Vagina (tissue), 2 donors: ENCODE measurements around the gene CLEC16A. TPM values are rescaled to one million over a fixed set of nuclear protein-coding genes. Genes with fewer than 3 reads are reported as not detected.
A peak's percentile ranks its signal among the peaks of the same experiment; 100 is the strongest.

Experiments
- DNase-seq, 2 donors: peaks; one replicate each; pipeline ENCODE4 v3.0.0-alpha.2; 2017; ENCODE audit errors: extremely low spot score in 2 of 2
- H3K27ac ChIP-seq: fragments of 200-600 bp; sonication (generic); one replicate; pipeline ENCODE4 v1.5.1; 2019
- H3K27me3 ChIP-seq: fragments of 200-600 bp; sonication (generic); one replicate; pipeline ENCODE4 v1.5.1; 2019
- H3K36me3 ChIP-seq, 2 donors: fragments of 200-600 bp; sonication (generic); one replicate each; pipeline ENCODE4 v1.5.1; 2017 to 2019
- H3K4me1 ChIP-seq: fragments of 200-600 bp; sonication (generic); one replicate; pipeline ENCODE4 v1.5.1; 2019
- H3K4me3 ChIP-seq, 2 donors: fragments of 200-600 bp; sonication (generic); 1 replicate in 1 of 2; 2 replicates in 1 of 2; pipeline ENCODE4 v1.5.1; 2016 to 2019
- H3K9me3 ChIP-seq: fragments of 200-600 bp; sonication (generic); one replicate; pipeline ENCODE4 v1.5.1; 2019
- POLR2A ChIP-seq, 2 donors: fragments of 450-650 bp; IDR thresholded peaks; one replicate each; pipeline ENCODE4 v1.6.1; 2017; ENCODE audit warnings: antibody characterized with exemption in 2 of 2, mild to moderate bottlenecking in 2 of 2, moderate library complexity in 2 of 2
- POLR2AphosphoS5 ChIP-seq, 2 donors: sonication (generic); formaldehyde crosslinking; IDR thresholded peaks; one replicate each; pipeline ENCODE4 v1.9.0; 2017; ENCODE audit warnings: antibody characterized with exemption in 2 of 2, mild to moderate bottlenecking in 2 of 2, low read depth in 1 of 2; ENCODE audit not compliant: insufficient read depth in 1 of 2
- intact Hi-C: fragments of 100-400 bp; cut with DNase I; formaldehyde crosslinking; loops from one replicate; pipeline ENCODE4 v1.15.1; 2023
- total RNA-seq: library from RNA; depleted of rRNA; stranded (reverse); fragments of >200 nt; gene quantifications from one replicate; pipeline ENCODE4 v1.2.3, GENCODE V29; 2016
- TF ChIP-seq, protein P1 (sequence below), 3 experiments: fragments of 450-650 bp in 2 of 3; fragments of 200-600 bp in 1 of 3; sonication (generic) in 1 of 3; IDR thresholded peaks; one replicate each; pipeline ENCODE4 v1.5.1; 2017 to 2019; ENCODE audit warnings: antibody characterized with exemption in 3 of 3, mild to moderate bottlenecking in 2 of 3, moderate library complexity in 2 of 3

The CLEC16A gene
- total RNA-seq, 1 donor from 2014 or later: 21.6 TPM

DNA sequence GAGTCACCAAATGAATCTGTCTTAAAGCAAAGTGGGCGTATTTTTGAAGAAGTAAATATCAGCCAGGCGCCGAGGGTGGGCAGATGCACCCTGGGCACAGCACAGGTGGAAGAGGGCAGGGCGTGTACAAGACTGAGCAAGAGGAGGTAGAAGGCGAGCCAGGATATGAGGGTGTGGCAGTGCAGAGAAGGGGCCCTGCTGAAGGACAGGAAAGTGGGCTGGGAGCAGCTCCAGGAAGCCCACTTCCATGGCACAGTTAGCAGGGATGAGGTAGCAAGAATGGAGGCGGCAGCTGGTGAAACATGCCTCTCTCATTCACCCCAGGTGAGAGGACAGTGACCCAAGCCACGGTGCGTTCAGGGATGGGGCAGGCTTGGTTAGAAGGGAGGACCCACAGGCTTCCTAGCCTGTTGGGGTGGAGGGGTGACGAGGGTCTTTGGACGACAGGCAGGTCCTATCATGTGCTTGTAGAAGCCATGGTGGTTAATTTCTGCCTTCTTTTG is 149.3 kb downstream of the CLEC16A start:
- H3K4me3 ChIP-seq: no peak overlapping the region
- TF ChIP-seq, protein P1, sequence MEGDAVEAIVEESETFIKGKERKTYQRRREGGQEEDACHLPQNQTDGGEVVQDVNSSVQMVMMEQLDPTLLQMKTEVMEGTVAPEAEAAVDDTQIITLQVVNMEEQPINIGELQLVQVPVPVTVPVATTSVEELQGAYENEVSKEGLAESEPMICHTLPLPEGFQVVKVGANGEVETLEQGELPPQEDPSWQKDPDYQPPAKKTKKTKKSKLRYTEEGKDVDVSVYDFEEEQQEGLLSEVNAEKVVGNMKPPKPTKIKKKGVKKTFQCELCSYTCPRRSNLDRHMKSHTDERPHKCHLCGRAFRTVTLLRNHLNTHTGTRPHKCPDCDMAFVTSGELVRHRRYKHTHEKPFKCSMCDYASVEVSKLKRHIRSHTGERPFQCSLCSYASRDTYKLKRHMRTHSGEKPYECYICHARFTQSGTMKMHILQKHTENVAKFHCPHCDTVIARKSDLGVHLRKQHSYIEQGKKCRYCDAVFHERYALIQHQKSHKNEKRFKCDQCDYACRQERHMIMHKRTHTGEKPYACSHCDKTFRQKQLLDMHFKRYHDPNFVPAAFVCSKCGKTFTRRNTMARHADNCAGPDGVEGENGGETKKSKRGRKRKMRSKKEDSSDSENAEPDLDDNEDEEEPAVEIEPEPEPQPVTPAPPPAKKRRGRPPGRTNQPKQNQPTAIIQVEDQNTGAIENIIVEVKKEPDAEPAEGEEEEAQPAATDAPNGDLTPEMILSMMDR (IDR thresholded peaks at IDR 0.05): no peak
- TF ChIP-seq POLR2AphosphoS5 (IDR thresholded peaks at IDR 0.05; ENCODE audit: insufficient read depth in 1 of 2, low read depth in 1 of 2) (no peak), POLR2A (IDR thresholded peaks at IDR 0.05) (no peak)
- intact Hi-C loops: no loop called here
- H3K36me3 ChIP-seq: no peaks in the 10 kb centered on the region
- H3K27ac ChIP-seq: peak overlapping the region; percentile 54
- no peaks in the 10 kb centered on the region for H3K27me3 ChIP-seq
- no peak for DNase-seq
- H3K4me1 ChIP-seq: peaks cover 23% of the 10 kb centered on the region
- H3K9me3 ChIP-seq: no peaks in the 10 kb centered on the region

DNA sequence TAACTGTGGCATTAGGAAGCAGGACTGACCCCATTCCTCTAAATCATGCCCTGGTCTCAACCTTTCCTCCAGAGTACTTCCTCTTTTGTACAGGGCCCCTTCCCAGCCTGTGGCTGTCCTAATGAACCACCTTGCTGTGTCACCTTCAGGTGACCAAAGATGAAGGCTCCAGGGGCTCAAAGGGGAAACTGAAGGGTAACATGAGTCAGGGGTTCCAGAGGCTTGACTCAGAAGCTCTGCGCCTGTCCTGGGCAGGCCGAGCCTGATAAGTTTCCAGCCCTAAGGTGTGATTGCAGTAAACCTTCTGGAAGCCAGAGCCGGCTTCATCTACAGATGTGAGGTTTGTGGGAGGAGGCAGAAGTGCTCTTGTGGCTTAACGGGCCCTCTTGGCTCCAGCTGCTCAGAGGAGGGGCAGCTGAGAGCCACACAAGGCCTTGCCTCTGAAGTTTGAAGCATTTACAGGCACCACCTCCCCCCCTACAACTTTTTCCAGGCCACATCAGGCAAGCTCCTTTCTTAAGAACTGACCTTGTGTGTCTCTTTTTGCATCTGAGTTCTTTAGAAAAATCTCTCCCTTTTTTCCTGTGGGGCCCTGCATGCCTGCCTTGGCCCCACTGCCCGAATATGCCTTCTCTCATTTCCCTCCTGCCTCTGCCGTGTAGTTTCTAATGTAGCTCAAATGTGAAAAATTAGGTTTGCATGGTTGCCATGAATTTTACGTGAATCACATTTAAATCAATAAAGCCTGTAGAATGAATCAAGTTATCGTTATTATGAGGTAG is 149.9 kb downstream of the CLEC16A start:
- Histone ChIP-seq H3K4me1 (peaks cover 28% of the 10 kb centered on the region), H3K27me3 (no peaks in the 10 kb centered on the region), H3K4me3 (no peak overlapping the region), H3K36me3 (no peaks in the 10 kb centered on the region), H3K9me3 (no peaks in the 10 kb centered on the region), H3K27ac (peak overlapping the region; percentile 54)
- TF ChIP-seq, protein P1 (IDR thresholded peaks at IDR 0.05): no peak
- TF ChIP-seq POLR2AphosphoS5 (IDR thresholded peaks at IDR 0.05; ENCODE audit: insufficient read depth in 1 of 2, low read depth in 1 of 2) (no peak), POLR2A (IDR thresholded peaks at IDR 0.05) (no peak)
- DNase-seq: no peak
- intact Hi-C loops: no loop called here

DNA sequence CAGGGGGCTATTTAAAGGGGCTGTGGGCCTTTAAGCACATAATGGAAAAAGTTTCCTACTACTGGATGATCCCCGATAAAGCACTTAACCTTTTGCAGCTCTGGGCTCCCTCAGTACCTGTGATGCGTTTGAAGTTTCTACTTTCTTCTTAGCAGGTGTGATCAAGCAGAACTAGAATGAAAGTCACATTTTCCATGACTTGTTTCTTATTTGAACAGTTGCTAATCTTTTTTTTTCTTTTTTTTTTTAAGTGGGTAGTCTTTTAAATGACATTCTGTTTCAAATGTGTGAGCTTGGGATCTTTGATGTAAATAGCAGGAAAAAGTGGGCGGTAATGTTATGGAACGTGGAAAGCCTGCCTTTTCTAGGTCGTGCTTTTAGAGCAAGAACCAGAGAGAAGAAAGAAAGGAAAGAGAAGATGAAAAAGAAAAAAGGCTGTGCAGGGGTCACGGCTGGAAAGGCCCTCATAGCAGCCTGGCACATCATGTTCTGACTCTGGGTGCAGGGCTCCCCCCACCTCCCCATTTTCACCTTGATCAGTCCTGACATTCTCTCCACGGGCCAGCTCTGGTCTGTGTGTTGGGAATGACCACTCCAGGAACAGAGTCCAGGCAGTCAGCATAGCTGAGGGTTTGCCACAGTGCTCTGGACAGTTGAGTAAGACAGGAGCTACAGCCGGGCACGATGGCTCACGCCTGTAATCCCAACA is 150.6 kb downstream of the CLEC16A start:
- H3K27me3 ChIP-seq: no peaks in the 10 kb centered on the region
- no peak for TF ChIP-seq POLR2AphosphoS5 (IDR thresholded peaks at IDR 0.05; ENCODE audit: insufficient read depth in 1 of 2, low read depth in 1 of 2)
- TF ChIP-seq POLR2A (IDR thresholded peaks at IDR 0.05): no peak
- TF ChIP-seq, protein P1 (IDR thresholded peaks at IDR 0.05): no peak
- H3K9me3 ChIP-seq: no peaks in the 10 kb centered on the region
- H3K27ac ChIP-seq: peak overlapping the region; percentile 54
- H3K4me1 ChIP-seq: peaks cover 33% of the 10 kb centered on the region
- H3K4me3 ChIP-seq: no peak overlapping the region
- H3K36me3 ChIP-seq: no peaks in the 10 kb centered on the region
- no peak for DNase-seq
- intact Hi-C loops: no loop called here

DNA sequence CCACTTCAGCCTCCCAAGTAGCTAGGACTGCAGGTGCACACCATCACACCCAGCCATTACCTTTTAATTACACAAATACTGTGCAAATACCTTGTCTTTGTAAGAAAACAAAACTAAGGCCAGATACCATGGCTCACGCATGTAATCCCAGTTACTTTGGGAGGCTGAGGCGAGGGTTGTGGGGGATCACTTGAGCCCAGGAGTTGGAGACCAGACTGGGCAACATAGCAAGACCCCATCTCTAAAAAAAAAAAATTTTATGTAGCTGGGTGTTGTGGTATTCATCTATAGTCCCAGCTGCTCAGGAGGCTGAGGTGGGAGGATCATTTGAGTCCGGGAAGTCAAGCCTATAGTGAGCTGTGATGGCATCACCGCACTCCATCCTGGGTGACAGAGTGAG is 151.6 kb downstream of the CLEC16A start:
- TF ChIP-seq, protein P1 (IDR thresholded peaks at IDR 0.05): no peak
- no peak for TF ChIP-seq POLR2A (IDR thresholded peaks at IDR 0.05)
- no peak for TF ChIP-seq POLR2AphosphoS5 (IDR thresholded peaks at IDR 0.05; ENCODE audit: insufficient read depth in 1 of 2, low read depth in 1 of 2)
- Histone ChIP-seq H3K27me3 (no peaks in the 10 kb centered on the region), H3K4me1 (peaks cover 43% of the 10 kb centered on the region), H3K4me3 (no peak overlapping the region), H3K27ac (no peak overlapping the region), H3K9me3 (no peaks in the 10 kb centered on the region), H3K36me3 (no peaks in the 10 kb centered on the region)
- intact Hi-C loops: no loop called here
- DNase-seq: no peak
